Right atrium auricular region (tissue), 2 donors: ENCODE data around the gene DPH6. TPM values are rescaled to one million over a fixed set of nuclear protein-coding genes. Genes with fewer than 3 reads are reported as not detected.

Experiments used
- DNase-seq: peaks from one replicate; pipeline ENCODE4 v3.0.0-alpha.2; 2019; ENCODE audit warnings: low spot score
- H3K27ac ChIP-seq, 2 donors: fragments of 200-600 bp; sonication (generic); 1 replicate in 1 of 2; 2 replicates in 1 of 2; pipeline ENCODE4 v1.5.1; 2016 to 2019
- H3K27me3 ChIP-seq, 2 donors: fragments of 200-600 bp; sonication (generic); one replicate each; pipeline versions ENCODE4 v1.5.1 to v1.6.0; 2017 to 2019
- H3K36me3 ChIP-seq: fragments of 200-600 bp; sonication (generic); one replicate; pipeline ENCODE4 v1.5.1; 2016
- H3K4me1 ChIP-seq, 2 donors: fragments of 200-600 bp; sonication (generic); one replicate each; pipeline versions ENCODE4 v1.5.1 to v1.6.0; 2017 to 2019
- H3K4me3 ChIP-seq, 2 donors: fragments of 200-600 bp; sonication (generic); 1 replicate in 1 of 2; 2 replicates in 1 of 2; pipeline ENCODE4 v1.5.1; 2017 to 2019; ENCODE audit warnings: mild to moderate bottlenecking in 1 of 2, moderate library complexity in 1 of 2
- H3K9me3 ChIP-seq, 2 donors: fragments of 200-600 bp; sonication (generic); one replicate each; pipeline ENCODE4 v1.5.1; 2019
- CTCF ChIP-seq, 2 donors: fragments of 200-600 bp; sonication (generic); IDR thresholded peaks; one replicate each; pipeline ENCODE4 v1.5.1; 2019; ENCODE audit warnings: antibody characterized with exemption in 2 of 2
- total RNA-seq, 2 donors: library from RNA; depleted of rRNA; stranded (reverse); fragments of >200 nt; gene quantifications; one replicate each; pipeline ENCODE4 v1.1.0, GENCODE V29; 2016

The DPH6 gene
- total RNA-seq, 2 donors from 2014 or later: 9.2 to 10.7 TPM

- no peak overlapping the region for H3K27ac ChIP-seq
- peaks cover 3% of the 10 kb centered on the region for H3K36me3 ChIP-seq
- DNase-seq: no peak
- H3K9me3 ChIP-seq: peaks cover 0 to 5% of the 10 kb centered on the region in 2 donors
- H3K4me3 ChIP-seq: no peak overlapping the region
- TF ChIP-seq CTCF (IDR thresholded peaks at IDR 0.05): no peak
- no peaks in the 10 kb centered on the region for H3K27me3 ChIP-seq
- H3K4me1 ChIP-seq: no peaks in the 10 kb centered on the region
These were observed 61.6 kb downstream of the DPH6 start for GRCh38 chr15:35484231-35484945.

DNA sequence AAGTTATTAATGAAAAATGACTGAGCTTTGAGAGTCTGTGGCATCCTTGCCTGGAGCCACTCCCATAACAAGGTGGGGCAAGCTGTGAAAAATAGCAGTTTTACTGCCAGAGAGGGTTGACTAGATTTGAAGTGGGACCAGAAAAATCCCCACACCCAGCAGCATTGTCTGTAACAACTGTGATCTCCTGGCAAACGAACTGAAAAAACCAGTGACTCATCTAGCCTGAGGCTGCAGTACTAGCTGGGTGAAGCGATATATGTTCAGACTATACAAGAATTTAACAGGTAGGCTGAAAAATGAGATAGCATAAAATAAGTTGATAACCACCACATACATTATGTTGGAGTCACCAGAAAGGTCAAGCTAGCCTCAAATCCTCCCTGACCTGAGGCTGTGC, 64.0 kb downstream of the DPH6 start:
- H3K9me3 ChIP-seq: peaks cover 0 to 5% of the 10 kb centered on the region in 2 donors
- no peaks in the 10 kb centered on the region for H3K27me3 ChIP-seq
- no peaks in the 10 kb centered on the region for H3K4me1 ChIP-seq
- no peak for TF ChIP-seq CTCF (IDR thresholded peaks at IDR 0.05)
- DNase-seq: no peak
- no peak overlapping the region for H3K27ac ChIP-seq
- H3K36me3 ChIP-seq: peaks cover 3% of the 10 kb centered on the region
- no peak overlapping the region for H3K4me3 ChIP-seq

DNA sequence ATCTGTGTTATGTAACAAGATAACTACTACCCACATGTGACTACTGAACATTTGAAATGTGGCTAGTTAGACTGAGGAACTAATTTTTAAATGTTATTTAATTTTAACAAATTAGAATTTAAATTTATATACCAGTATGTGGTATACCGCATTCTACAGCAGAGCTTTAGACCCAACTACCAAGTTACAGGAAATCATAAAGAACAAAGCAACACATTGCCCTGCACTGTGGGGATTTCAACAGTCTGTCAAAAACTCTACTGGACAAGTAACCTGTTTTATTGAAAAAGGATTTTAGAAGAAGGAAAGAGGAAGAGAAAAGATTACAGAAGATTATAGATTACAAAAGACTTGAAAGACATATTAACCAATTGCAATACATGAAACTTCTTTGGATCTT, 64.9 kb downstream of the DPH6 start:
- Histone ChIP-seq H3K36me3 (peaks cover 3% of the 10 kb centered on the region), H3K4me1 (no peaks in the 10 kb centered on the region), H3K9me3 (peaks cover 0 to 5% of the 10 kb centered on the region in 2 donors), H3K27ac (no peak overlapping the region), H3K4me3 (no peak overlapping the region), H3K27me3 (no peaks in the 10 kb centered on the region)
- no peak for TF ChIP-seq CTCF (IDR thresholded peaks at IDR 0.05)
- no peak for DNase-seq

- Histone ChIP-seq H3K27me3 (no peaks in the 10 kb centered on the region), H3K4me3 (no peak overlapping the region), H3K27ac (no peak overlapping the region), H3K36me3 (peaks cover 3% of the 10 kb centered on the region), H3K9me3 (peaks cover 0 to 3% of the 10 kb centered on the region in 2 donors), H3K4me1 (no peaks in the 10 kb centered on the region)
- TF ChIP-seq CTCF (IDR thresholded peaks at IDR 0.05): no peak
- DNase-seq: no peak
These were observed 66.5 kb downstream of the DPH6 start for GRCh38 chr15:35479423-35479822.

- DNase-seq: no peak
- no peak for TF ChIP-seq CTCF (IDR thresholded peaks at IDR 0.05)
- Histone ChIP-seq H3K27me3 (no peaks in the 10 kb centered on the region), H3K36me3 (no peaks in the 10 kb centered on the region), H3K27ac (no peak overlapping the region), H3K9me3 (no peaks in the 10 kb centered on the region), H3K4me3 (no peak overlapping the region), H3K4me1 (no peaks in the 10 kb centered on the region)
These were observed 68.4 kb downstream of the DPH6 start for GRCh38 chr15:35477312-35478262.
